Adrenal gland (tissue), 12 donors: ENCODE results near the gene ENAM. TPM values are rescaled to one million over a fixed set of nuclear protein-coding genes. Genes with fewer than 3 reads are reported as not detected.

ENCODE experiments used
- DNase-seq, 7 donors: peaks; one replicate each; pipeline ENCODE4 v3.0.0-alpha.2; 2019 to 2020
- H3K27ac ChIP-seq, 5 donors: fragments of 200-600 bp; sonication (generic) in 4 of 5; 1 replicate in 3 of 5; 2 replicates in 2 of 5; pipeline versions ENCODE4 v1.5.1 to v1.8.0; 2016 to 2020; ENCODE audit warnings: mild to moderate bottlenecking in 1 of 5
- H3K27me3 ChIP-seq: fragments of 200-600 bp; 2 replicates; pipeline ENCODE4 v1.8.0; 2021
- H3K36me3 ChIP-seq, 2 donors: fragments of 200-600 bp; replicated peaks in 1 of 2; 1 replicate in 1 of 2; 2 replicates in 1 of 2; pipeline versions ENCODE4 v1.5.1 to v1.8.0; 2018 to 2022
- H3K4me1 ChIP-seq, 2 donors: fragments of 200-600 bp; replicated peaks in 1 of 2; 1 replicate in 1 of 2; 2 replicates in 1 of 2; pipeline versions ENCODE4 v1.5.1 to v1.8.0; 2018 to 2021
- H3K4me3 ChIP-seq, 4 donors: fragments of 200-600 bp; sonication (generic) in 3 of 4; one replicate each; pipeline ENCODE4 v1.5.1; 2016 to 2018
- H3K9me3 ChIP-seq, 3 donors: fragments of 200-600 bp; sonication (generic) in 1 of 3; replicated peaks in 1 of 3; 1 replicate in 2 of 3; 2 replicates in 1 of 3; pipeline versions ENCODE4 v1.5.1 to v1.8.0; 2016 to 2021
- POLR2A ChIP-seq, 2 donors: fragments of 450-650 bp; IDR thresholded peaks; one replicate each; pipeline ENCODE4 v1.6.1; 2017; ENCODE audit warnings: antibody characterized with exemption in 2 of 2, mild to moderate bottlenecking in 2 of 2, moderate library complexity in 1 of 2
- WGBS, 4 donors: extraction: QIAGEN DNeasy Blood & Tissue Kit in 2 of 4; methylation state at CpG; one replicate each; pipeline versions ENCODE4 v1.1.5 to v1.1.7; 2013 to 2017; 5-methylcytosine and 5-hydroxymethylcytosine counted together
- intact Hi-C, 2 donors: fragments of 100-400 bp; cut with DNase I; formaldehyde crosslinking; loops; one replicate each; pipeline versions ENCODE4 v1.14.1 to v1.15.0; 2022 to 2023
- polyA plus RNA-seq, 3 donors: library from polyadenylated mRNA; stranded (reverse); fragments of 200-250 nt in 2 of 3; fragments of 350-450 nt in 1 of 3; fragmentation: Illumina TruSeq in 1 of 3; extraction: RNeasy Lipid Tissue Mini Kit (QIAGEN cat#74804) in 1 of 3; gene quantifications; one replicate each; pipeline ENCODE4 v1.2.3, GENCODE V29; 2013 to 2014
- total RNA-seq, 9 donors: library from RNA; depleted of rRNA in 4 of 9; stranded (reverse); fragments of >200 nt in 4 of 9; fragments of 120-200 nt in 1 of 9; fragmentation: NEBNext Ultra II Directional in 1 of 9; extraction: Animal tissue kit (Norgen Biotek cat#: 25700) in 1 of 9; gene quantifications; one replicate each; pipeline versions ENCODE4 v1.1.0 to v1.2.4, GENCODE V29; 2013 to 2023
- TF ChIP-seq, protein P1 (sequence below), 6 experiments: fragments of 450-650 bp in 4 of 6; fragments of 200-600 bp in 2 of 6; sonication (generic) in 1 of 6; IDR thresholded peaks; 1 replicate in 5 of 6; 2 replicates in 1 of 6; pipeline versions ENCODE4 v1.5.1 to v1.8.0; 2016 to 2021; ENCODE audit warnings: antibody characterized with exemption in 6 of 6, mild to moderate bottlenecking in 2 of 6, moderate library complexity in 1 of 6
- donor health status: healthy with polysubstance abuse.
- donor health status: Bipolar disorder and iron deficiency.
- donor health status: DM: yes; HTN: yes; CAD: no.
- donor health status: DM: no; HTN: no; CAD: no.
- donor health status: DM: no; HTN: no; CAD: no.
- donor health status: DM: yes; HTN: yes; CAD: no.

ENAM gene
- total and polyA plus RNA-seq, 12 donors: under 0.01 to 0.33 TPM; not detected in 10

DNA sequence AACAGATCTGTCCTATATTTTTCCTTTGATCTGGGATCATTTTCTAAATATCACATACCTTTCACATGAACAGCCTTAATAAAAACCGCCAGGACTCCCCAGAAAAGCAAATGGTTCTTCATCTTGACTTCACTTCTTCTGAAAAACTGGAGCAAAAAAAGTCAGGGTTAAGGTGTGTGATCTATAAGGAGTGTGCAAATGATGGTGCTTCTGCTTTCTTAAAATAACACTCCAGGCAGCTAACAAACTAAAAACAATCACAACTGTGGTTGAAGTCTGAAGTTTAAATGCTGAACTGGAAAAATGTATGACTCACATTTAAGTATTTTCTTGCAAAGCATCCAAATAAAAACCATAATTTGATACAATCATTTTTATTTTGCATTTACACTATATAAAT, 37.8 kb downstream of the ENAM start, which contains the start of gene JCHAIN:
Gene JCHAIN, minus strand, starts transcription at position 140 of the 400 bp plus-strand sequence. Its CDS starts 18 bp downstream, at position 122.
- no peak within 1 kb of the TSS for H3K27ac ChIP-seq
- H3K36me3 ChIP-seq: no peaks in the 10 kb centered on the region
- H3K4me3 ChIP-seq: no peak within 1 kb of the TSS
- intact Hi-C loops: no loop called here
- H3K9me3 ChIP-seq: no peaks in the 10 kb centered on the region
- no peaks in the 10 kb centered on the region for H3K27me3 ChIP-seq
- TF ChIP-seq, protein P1, sequence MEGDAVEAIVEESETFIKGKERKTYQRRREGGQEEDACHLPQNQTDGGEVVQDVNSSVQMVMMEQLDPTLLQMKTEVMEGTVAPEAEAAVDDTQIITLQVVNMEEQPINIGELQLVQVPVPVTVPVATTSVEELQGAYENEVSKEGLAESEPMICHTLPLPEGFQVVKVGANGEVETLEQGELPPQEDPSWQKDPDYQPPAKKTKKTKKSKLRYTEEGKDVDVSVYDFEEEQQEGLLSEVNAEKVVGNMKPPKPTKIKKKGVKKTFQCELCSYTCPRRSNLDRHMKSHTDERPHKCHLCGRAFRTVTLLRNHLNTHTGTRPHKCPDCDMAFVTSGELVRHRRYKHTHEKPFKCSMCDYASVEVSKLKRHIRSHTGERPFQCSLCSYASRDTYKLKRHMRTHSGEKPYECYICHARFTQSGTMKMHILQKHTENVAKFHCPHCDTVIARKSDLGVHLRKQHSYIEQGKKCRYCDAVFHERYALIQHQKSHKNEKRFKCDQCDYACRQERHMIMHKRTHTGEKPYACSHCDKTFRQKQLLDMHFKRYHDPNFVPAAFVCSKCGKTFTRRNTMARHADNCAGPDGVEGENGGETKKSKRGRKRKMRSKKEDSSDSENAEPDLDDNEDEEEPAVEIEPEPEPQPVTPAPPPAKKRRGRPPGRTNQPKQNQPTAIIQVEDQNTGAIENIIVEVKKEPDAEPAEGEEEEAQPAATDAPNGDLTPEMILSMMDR (IDR thresholded peaks at IDR 0.05): no peak
- no peak for TF ChIP-seq POLR2A (IDR thresholded peaks at IDR 0.05)
- no peaks in the 10 kb centered on the region for H3K4me1 ChIP-seq
- WGBS, 4 donors: 44 to 84% (median 75%) methylated on average over 1 of the region's 1 CpG
- DNase-seq: no peak

DNA sequence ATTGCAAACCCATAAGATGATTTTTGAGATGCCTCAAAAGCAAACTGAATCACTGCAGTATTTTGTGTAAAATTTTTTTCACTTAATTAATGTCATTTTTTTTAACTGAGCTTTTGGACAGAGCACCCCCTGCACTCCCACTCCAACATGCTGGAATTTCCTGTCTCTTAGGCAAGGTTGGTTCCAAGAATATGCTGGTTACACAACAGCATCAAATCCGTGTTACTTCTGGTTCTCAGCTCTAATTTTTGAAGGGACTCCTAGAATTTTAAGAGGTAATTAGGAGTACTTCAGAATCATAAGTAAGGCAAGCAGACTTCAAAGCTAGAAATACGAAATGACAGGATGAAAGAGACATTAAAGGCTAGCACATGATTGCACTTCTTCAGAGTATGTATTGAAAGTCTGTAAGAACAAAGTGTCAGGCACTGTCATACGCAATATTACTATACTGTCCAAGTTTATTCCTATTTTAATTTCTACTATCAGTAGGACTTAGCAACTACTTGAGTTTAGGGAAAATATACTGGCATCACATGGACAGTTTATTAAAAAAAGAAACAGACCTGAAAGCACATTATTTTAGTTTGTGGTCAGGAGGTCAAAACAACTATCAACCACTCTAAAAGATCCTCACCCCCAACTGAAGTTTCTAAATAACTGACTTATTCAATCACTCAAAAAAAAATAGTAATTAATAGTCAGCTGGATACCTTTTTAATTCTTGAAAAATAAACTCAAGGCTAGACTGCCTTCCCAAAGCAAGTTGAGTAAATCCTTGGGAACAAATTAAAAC, 39.4 kb downstream of the ENAM start:
- H3K36me3 ChIP-seq: no peaks in the 10 kb centered on the region
- no peak overlapping the region for H3K27ac ChIP-seq
- intact Hi-C loops: no loop called here
- 56 to 67% (median 60%) methylated on average over 3 of the region's 3 CpGs for WGBS, 4 donors
- H3K27me3 ChIP-seq: no peaks in the 10 kb centered on the region
- H3K9me3 ChIP-seq: no peaks in the 10 kb centered on the region
- no peaks in the 10 kb centered on the region for H3K4me1 ChIP-seq
- H3K4me3 ChIP-seq: no peak overlapping the region
- DNase-seq: no peak
- no peak for TF ChIP-seq POLR2A (IDR thresholded peaks at IDR 0.05)
- TF ChIP-seq, protein P1 (IDR thresholded peaks at IDR 0.05): no peak

DNA sequence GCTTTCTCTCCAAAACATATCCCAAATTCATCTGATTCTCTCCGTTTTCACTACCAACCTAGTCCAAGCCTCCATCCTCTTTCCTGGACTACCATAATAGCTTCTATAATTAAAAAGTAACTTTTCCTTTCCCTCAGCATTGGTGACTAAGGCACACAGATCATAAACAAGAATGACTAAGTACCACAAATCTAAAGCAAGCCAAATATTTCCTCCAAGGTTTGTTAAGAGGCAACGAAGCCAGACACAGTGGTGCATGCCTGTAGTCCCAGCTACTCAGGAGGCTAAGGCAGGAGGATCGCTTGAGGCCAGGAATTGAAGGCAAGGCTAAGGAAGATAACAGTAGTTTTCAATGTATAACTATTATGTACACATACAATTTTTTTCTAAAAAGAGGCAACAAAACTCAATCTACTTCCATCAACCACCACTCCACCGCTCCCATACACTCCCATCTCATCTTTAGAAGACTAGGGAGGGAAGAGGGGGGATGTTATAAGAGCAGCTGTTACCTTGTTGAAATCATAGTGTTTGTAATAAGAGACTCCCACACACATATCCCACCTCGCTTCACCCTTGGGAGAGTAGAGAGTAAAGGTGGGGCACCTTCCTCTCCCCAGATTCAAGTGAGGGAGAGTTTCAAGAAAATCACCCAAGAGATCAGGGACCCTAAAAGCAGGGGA, 41.9 kb downstream of the ENAM start:
- no peak for DNase-seq
- Histone ChIP-seq H3K4me1 (no peaks in the 10 kb centered on the region), H3K4me3 (no peak overlapping the region), H3K36me3 (no peaks in the 10 kb centered on the region), H3K9me3 (no peaks in the 10 kb centered on the region), H3K27me3 (no peaks in the 10 kb centered on the region), H3K27ac (no peak overlapping the region)
- TF ChIP-seq, protein P1 (IDR thresholded peaks at IDR 0.05): no peak
- no peak for TF ChIP-seq POLR2A (IDR thresholded peaks at IDR 0.05)
- intact Hi-C loops: no loop called here
- 72 to 79% (median 76%) methylated on average over 5 of the region's 5 CpGs for WGBS, 4 donors

DNA sequence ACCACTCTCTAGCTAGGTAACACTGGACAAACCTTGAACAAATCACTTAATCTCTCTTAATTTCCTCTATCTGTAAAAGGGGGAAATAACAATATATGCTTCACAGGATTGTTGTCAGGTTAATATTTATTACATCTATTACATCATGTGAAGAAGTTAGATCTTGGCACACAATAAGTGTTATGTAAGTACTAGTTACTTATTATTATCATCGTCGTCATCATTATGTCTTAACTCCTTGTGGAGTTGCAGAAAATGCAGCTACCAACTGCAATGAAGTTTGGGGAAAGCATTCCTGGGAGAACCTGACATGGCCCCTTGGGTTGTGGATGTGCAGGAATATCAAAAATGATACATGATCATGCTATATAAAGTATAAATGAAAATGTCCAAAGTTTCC, 42.5 kb downstream of the ENAM start:
- Histone ChIP-seq H3K27me3 (no peaks in the 10 kb centered on the region), H3K4me3 (no peak overlapping the region), H3K36me3 (no peaks in the 10 kb centered on the region), H3K4me1 (no peaks in the 10 kb centered on the region), H3K9me3 (no peaks in the 10 kb centered on the region), H3K27ac (no peak overlapping the region)
- TF ChIP-seq POLR2A (IDR thresholded peaks at IDR 0.05): no peak
- TF ChIP-seq, protein P1 (IDR thresholded peaks at IDR 0.05): no peak
- 38 to 58% (median 53%) methylated on average over 2 of the region's 2 CpGs for WGBS, 4 donors
- DNase-seq: no peak
- intact Hi-C loops: no loop called here
